ENCODE results near the gene ADAMTSL3. TPM values are rescaled to one million over a fixed set of nuclear protein-coding genes. Genes with fewer than 3 reads are reported as not detected.
"Not testable (repeated sequence)": the region's sequence is repeated elsewhere in the genome, so short reads cannot be mapped to it uniquely, and the experiment has no call there.

Gene ADAMTSL3
- total RNA-seq, 1 experiment from 2014 or later: under 0.01 TPM

DNA sequence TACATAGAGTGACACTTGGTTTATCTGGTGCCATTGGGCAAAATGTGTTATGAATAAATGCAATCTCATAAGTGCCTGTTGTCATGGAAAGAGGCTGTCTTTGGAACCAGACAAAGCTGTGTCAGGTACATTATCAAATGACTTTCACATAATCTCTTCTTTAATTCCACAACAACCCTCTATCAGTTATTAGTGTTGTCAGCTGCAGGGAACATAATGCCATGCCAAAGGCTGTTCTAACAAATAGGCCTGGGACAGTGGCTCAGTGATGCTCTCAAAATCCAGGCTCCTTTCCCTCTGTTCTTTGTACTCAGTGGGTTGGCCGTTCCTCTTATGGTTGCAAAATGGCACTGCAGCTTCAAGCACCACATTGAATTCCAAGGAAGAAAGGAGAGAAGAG, 91.8 kb downstream of the ADAMTSL3 start:
- DNase-seq (ENCODE audit: low read depth): no peak

DNA sequence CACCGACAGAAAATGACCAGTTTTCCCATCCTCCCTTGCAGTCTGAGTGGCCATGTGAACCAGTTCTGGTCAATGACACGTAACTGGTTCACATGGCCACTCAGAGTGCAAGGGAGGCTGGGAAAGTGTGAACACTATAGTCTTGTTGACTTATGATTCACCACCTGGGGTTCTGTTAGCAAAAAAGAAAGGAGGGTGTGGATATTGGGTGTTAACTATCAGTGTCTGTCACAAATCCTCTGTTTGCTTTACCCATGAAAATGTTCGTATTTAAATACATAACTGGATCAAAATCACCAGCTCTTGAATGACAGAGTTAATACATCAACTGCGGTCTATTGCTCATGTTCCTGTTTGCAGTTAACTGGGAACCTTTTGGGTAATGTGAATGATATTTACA, 92.3 kb downstream of the ADAMTSL3 start:
- peak; percentile 22 for DNase-seq (ENCODE audit: low read depth)

DNA sequence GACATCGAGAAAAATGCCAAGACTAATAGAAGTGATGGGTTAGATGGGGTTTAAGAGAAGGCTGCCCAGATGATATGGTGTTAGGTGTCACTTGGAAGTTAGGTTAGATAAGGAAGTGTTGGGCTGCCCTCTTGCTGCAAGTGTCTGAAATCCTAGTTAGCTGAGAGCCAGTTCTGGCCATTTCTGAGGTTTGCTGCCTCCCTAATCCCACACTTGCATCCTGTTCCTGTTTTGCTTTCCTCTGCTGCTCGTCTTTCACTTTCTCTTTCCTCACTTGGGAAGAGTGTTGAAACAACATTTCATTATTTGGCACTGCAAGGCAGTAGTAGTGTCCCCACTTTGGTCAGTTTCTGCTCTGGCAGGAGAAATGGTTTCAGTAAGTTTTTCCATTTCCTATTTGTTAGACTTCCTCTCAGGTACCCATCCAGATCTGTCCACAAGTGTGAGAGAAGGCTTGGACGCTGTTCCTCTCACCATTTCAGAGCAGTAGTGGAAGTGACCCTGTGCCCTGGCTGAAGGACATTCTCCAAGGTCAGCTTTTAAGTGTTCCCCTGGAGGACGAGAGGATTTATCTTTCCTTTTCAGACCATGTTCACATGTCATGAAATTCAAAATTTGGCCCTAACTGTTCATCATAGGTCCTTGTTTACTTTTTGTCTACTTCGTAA, 93.3 kb downstream of the ADAMTSL3 start:
- peak; percentile 74 for DNase-seq (ENCODE audit: low read depth)

DNA sequence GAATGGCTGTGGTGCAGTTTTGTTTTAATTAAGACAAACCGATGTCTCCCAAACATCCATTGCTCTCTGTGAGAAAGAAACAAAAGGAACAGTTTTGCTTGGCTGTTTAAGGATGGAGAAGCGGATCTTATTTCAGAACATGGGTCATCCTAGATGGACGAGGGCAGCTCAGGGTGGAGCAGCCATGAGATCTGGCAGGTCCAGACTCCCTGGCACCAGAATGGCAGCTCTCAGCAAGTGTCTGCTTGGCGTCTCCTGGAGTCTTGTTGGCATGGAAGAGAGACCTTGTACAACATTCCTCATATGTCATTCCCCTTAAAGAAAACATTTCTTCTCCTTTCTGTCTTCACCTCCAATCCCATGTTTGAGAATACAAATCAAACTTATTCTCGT, 93.8 kb downstream of the ADAMTSL3 start:
- no peak for DNase-seq (ENCODE audit: low read depth)

DNA sequence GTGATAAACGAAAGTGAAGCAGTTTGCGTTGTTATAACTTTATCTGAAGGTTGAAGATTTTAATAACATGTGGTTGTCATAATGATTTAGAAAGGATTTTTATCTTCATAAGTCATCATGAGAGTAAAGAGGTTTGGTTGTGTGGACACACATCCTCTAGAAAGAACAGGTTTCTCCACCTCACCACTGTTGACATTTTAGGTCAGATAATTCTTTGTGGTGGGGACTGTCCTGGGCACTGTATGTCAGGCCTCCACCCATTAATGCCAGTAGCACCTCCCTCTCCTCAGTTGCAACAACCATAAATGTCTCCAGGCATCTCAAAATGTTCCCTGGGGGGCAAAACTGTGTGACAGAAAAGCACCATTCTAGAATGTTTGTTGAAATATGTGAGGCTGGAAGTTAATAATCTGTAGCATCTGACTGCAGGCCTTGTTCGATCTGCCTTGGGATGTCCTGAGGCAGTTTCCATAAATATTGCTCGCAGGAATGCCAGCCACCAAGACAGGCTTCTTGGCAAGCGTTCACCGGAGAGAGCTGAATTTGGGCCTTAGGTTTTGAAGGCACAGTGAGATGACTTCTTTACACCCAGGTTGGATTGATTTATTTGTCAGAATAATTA, 100.1 kb downstream of the ADAMTSL3 start:
- DNase-seq (ENCODE audit: low read depth): no peak

DNA sequence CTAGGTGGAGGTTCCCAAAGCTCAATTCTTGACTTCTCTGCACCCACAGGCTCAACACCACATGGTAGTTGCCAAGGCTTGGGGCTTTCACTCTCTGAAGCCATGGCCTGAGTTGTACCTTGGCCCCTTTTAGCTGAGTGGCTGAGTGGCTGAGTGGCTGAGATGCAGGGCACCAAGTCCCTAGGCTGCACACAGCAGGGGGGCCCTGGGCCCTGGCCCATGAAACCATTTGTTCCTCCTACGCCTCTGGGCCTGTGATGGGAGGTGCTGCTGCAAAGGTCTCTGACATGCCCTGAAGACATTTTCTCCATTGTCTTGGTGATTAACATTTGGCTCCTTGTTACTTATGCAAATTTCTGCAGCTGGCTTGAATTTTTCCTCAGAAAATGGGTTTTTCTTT, 103.4 kb downstream of the ADAMTSL3 start:
- not testable (repeated sequence) for DNase-seq (ENCODE audit: low read depth)

DNA sequence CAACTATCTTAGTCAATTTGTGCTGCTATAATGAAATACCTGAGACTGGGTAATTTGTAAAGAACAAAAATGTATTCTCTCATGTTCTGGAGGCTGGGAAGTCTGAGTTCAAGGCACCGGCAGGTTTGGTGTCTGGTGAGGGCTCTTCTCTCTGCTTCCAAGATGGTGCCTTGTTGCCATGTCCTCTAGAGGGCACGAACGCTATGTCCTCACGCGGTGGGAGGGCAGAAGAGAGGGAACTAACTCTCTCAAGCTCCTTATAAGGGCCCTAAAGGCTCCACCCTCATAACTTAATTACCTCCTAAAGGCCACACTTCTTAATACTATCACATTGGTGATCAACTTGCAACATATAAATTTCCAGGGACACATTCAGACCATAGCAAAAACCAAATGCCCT, 108.4 kb downstream of the ADAMTSL3 start:
- no peak for DNase-seq (ENCODE audit: low read depth)

DNA sequence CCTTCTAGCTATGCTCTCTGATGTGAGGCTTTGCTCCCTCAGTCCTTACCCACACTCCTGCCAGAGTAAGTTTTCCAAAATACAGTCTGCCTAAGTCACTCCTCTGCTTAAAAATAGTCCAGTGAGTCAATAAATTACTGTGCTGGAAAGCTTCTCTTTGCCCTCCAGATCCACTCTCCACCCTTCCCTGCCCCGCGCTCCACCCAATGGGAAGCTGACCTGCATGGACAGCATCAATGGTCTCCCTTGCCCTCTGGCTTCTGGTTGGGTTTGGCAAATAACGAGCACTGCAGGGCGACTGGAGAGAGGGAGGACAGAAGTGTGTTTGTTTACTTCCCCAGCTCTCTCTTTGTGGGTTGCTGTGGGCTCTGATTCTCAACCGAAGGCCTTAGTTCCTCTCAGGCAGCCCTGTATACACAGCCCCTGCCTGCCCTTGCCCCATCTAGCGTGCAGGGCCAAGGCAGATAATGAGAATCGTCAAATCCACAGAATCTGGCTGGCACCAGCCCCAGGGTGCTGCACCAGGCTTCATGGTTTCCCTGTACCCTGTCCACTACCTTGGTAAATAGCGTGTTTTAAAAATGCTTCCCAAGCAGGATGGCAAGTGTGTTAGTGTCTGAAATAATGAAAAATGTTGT, 110.4 kb downstream of the ADAMTSL3 start:
- no peak for DNase-seq (ENCODE audit: low read depth)

DNA sequence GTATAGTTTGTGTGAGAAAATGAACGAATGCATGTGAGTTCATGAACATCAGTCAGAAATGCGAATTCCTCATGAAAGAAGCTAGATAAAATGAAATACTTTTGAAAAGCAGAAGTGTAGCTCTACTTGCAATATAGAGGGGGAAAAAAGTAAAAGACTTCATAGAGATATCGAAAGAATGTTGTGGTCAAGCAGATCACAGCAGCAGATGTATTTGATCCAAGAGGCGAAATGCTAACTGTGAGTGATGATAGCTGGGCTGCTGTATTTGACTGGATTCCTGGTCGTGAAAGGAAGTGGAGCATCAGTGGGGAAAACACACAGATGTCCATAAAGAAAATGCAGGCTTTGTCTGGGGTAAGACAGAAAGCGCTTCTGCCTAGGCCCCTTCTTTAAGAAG, 112.4 kb downstream of the ADAMTSL3 start:
- no peak for DNase-seq (ENCODE audit: low read depth)

DNA sequence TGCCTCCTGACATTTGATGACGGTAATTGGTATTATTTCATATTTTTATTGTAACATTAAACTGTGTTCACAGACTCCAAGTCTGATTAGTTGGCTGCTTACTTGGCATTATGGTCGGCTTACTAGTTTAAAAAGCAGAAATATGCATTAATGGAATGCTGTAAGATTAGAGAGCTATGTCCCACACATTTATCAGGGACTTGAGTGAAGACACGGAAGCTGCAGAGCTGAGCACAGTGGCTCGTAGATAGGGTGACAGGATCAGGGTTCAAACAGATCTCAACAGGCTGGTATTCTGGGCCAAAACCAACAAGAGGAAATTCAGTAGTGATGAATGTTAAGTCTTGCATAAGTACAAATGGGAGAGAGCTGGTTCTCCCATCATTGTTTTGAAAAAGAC, 113.8 kb downstream of the ADAMTSL3 start:
- DNase-seq (ENCODE audit: low read depth): no peak

DNA sequence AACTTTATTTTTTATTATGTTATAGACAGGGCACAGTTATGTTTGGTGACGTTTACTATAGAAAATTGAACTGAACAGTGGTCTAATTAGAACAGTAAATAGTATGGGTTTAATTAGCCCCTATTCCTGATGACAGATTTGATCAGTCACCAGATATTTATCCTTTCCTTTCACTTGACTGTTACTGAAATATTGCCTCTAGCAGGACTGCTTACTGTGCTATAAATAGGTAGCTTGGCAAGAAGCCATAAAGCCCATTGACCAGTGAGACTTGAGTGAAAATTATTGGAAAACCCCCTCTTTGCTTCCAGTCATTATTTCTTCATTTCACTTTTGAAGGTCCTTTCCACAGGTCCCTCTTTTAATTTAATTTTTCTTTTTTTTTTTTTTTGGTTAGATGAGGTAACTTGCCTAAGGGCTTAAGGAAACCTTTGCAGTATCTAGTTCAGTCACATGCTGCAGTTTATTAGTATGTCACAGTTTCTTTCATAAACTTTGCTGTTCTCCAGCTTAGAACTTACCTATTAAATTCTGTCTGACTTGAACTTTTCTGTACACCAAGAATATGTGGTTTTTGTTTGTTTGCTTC, 115.6 kb downstream of the ADAMTSL3 start:
- no peak for DNase-seq (ENCODE audit: low read depth)

DNA sequence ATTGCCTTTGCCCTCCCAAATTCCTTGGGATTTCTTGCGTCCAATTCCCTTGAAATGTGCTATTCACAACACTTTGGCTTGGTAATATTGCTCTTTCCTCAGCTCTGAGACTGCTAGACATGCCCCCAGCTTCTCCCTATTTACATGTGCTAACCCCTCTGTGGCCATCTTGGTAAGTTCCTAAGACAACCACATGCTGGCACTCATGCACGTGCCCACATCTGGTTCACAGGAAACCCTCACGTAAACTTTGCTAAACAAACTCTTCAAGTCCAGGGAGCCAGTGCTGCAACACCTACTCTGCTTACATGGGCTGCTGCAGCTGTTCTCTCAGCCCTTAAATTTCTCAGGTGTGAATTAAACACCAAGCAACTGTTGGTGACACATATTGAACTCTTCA, 121.8 kb downstream of the ADAMTSL3 start:
- peak; percentile 3 for DNase-seq (ENCODE audit: low read depth)

DNA sequence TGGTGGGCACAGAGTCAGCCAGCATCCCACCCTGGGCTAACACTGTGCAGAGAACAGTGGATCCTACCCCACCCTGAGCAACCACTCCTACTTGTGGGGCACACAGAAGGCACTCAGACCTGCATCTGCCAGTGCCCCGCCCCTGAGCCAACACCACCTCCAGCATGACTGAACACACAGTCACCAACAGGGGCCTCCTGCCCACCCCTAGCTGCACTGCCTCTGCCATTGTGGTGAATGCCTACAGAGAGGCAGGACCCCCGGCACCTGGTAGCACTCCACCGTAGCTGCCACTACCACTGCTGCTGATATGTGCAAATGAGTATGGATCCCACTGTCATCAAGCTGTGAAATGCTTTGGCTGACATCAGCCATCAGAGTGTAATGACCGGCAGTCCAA, 123.1 kb downstream of the ADAMTSL3 start:
- no peak for DNase-seq (ENCODE audit: low read depth)

DNA sequence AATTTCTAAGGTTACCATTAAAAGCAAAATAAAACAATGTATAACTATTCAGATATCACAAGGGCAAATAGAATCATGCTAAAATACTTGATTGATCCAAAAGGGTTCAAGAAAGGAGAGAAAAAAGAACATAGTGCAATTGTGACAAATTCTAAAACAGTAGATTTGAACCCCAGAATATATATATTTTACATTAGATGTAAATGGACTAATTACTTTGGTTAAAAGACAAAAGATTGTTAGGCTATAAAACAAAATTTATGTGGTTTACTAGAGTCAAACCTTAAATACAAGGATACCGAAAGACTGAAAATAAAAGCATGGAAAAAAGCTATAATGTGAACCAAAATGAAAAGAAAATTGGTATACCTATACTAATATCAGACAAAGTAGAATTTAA, 129.3 kb downstream of the ADAMTSL3 start:
- DNase-seq (ENCODE audit: low read depth): no peak

DNA sequence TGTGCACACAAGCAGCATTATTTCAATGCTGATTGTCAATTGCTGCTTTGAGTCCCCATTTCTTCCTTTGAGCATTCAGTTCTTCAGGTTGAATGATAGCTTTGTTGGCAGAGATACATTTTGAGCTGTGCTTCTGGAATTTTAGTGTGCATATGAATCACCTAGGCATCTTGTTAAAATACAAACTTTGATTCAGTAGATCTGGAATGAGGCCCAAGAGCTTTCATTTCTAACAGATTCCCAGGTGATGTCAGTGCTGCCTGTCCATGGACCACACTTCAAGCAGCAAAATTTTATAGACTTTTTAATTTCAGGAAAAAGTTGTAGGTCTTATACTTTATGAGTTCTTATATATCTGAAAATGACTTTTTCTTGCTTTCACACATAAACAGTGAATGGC, 131.1 kb downstream of the ADAMTSL3 start:
- no peak for DNase-seq (ENCODE audit: low read depth)

DNA sequence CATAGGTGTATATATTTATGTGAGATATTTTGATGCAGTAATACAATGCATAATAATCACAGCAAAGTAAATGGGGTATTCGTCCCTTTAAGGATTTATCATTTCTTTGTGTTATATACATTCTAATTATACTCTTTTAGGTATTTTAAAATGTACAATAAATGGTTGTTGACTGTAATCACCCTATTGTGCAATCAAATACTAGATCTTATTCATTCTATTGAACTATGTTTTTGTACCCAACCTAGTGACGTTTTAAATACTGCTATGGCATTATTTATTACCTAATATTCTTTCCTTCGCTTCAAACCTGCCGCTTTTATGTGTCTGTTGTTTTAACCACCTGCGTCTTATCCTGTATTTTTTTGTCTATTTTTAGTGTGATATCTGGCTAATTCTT, 132.4 kb downstream of the ADAMTSL3 start:
- no peak for DNase-seq (ENCODE audit: low read depth)

DNA sequence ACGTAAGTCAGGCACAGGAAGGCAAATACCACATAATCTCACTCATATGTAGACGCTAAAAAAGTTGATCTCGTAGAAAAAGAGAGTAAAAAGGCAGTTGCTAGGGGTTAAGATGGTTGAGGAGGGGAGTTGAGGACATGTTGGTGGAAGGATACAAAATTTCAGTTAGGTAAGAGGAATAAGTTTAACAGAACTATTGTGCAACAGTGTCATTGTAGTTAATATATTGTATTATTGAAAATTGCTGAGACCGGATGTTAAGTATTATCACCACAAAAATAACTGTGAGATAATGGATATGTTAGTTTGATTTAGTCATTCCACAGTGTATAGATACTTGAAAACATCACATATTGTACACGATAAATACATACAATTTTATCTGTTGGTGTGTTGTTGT, 139.1 kb downstream of the ADAMTSL3 start:
- DNase-seq (ENCODE audit: low read depth): no peak

DNA sequence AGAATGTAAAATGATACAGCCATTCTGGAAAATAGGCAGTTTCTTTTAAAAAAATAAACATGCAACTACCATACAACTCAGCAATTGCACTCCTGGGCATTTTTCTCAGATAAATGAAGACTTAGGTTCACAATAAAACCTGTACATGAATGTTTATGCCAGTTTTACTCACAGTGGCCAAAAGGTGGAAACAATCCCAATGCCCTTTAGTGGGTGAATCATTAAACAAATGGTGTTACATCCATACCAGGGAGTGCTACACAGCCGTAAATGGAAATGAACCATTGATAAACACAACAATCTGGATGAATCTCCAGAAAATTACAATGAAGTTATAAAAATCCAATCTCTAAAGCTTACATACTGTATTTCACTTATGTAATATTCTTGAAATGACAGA, 140.3 kb downstream of the ADAMTSL3 start:
- DNase-seq (ENCODE audit: low read depth): no peak

DNA sequence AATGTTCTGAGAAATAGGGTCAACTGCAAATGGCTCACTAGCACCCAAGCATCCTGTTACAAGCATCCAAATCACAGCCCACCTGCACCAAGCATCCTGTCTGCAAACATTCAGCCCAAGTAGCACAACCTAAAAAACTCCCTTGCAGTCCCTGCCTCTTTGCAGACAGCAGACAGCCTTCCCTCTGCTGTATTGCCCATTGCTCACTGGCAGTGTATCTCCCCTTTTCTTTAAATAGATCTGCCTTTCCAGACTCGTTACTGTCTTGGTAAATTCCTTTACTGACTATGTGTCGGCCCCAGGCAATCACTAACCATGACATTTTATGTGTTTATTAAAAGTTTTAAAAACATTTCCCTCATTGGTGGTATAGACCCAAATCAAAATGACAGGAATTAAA, 155.4 kb downstream of the ADAMTSL3 start:
- DNase-seq (ENCODE audit: low read depth): no peak

DNA sequence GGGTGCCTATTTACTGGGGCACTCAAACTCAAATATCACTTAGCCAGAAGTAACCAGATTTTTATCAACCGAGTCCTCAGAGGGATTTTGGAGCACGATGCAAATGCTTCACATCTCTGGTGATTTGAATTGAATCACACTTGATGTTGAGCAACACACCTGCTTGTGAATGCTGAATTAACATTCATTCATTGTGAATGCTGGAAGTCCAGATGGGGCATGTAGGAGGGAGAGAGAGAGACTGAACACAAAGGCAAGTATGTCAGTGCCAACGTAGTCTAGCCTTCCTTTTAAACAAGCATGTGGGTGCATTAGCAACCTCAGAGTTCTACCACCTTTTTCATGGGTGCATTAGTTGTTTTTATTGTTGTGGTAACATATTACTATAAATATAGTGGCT, 156.2 kb downstream of the ADAMTSL3 start:
- no peak for DNase-seq (ENCODE audit: low read depth)

DNA sequence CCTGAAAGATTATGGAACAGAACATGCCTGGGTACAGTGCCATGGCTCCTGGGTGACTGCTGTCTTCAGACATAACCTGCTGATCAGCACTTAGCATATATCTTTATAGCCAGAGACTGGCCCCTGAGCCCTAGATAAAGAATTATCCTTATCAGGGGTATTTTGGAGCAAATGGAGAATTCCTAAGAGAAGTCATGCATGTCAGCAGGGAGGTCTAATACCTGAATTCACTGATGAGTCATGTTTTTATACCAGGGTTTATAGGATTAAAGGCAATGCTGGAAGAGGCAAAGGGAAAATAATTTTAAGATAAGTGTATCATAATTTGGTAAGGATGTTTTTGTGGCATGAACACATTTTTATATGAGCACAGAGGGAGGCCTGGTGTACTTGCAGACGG, 159.8 kb downstream of the ADAMTSL3 start:
- no peak for DNase-seq (ENCODE audit: low read depth)

DNA sequence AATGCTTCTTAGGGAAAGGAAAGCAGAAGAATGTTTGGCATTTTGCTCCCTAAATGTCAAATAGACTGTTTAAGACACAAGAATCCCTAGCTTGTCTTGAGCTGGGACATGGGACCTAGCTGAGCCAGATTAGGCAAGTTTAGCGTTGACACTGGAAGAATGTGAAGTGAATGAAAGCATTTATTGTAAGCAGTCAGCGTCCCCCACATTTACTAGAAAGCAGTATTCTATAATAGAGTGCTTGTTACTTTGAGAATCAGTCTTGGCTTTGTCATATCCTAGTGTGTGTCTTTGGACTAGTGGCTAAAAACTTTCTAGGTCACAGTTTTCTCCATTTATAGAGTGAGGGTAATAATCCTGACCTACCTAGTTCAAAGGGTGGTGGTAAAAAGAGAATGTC, 161.6 kb downstream of the ADAMTSL3 start:
- DNase-seq (ENCODE audit: low read depth): no peak
